AG04450 (cell line): ENCODE results near the gene ZNF652. TPM values are rescaled to one million over a fixed set of nuclear protein-coding genes. Genes with fewer than 3 reads are reported as not detected.
"Not testable (repeated sequence)": the region's sequence is repeated elsewhere in the genome, so short reads cannot be mapped to it uniquely, and the experiment has no call there.

Experiments used
- CTCF ChIA-PET: fragments of 300-600, 350-600 bp; formaldehyde crosslinking; extraction: SDS; loops from one replicate; lab custom pipeline; 2022; ENCODE audit warnings: antibody characterized with exemption, inconsistent platforms; lab: Charles Lee
- POLR2A ChIA-PET: fragments of 350-600 bp; formaldehyde crosslinking; extraction: SDS; loops from one replicate; lab custom pipeline; 2021; ENCODE audit warnings: antibody characterized with exemption, inconsistent platforms; lab: Yijun Ruan, JAX
- DNase-seq: peaks from one replicate; pipeline ENCODE4 v3.0.0-alpha.2; 2011; ENCODE audit warnings: low read depth, low spot score
- H3K27ac ChIP-seq: one replicate; pipeline ENCODE4 v1.5.1; 2012; ENCODE audit warnings: low read depth, low read length, control low read depth
- H3K27me3 ChIP-seq: one replicate; pipeline ENCODE4 v1.6.0; 2012; ENCODE audit warnings: low read length; ENCODE audit not compliant: control insufficient read depth, insufficient read depth
- H3K4me3 ChIP-seq: 2 replicates; pipeline ENCODE4 v1.5.1; 2011; ENCODE audit warnings: mild to moderate bottlenecking, low read depth, low read length, control low read depth
- H3K9me3 ChIP-seq: 2 replicates; pipeline ENCODE4 v1.5.1; 2012; ENCODE audit warnings: low read length; ENCODE audit not compliant: control insufficient read depth, insufficient read depth
- polyA plus RNA-seq: library from polyadenylated mRNA; depleted of rRNA; stranded (reverse); fragments of >200 nt; gene quantifications from 2 replicates; pipeline ENCODE4 v1.2.3, GENCODE V29; 2011
- TF ChIP-seq, protein P1 (sequence below): IDR thresholded peaks from 2 replicates; pipeline ENCODE4 v1.5.1; 2011; ENCODE audit warnings: low read depth, low read length, control low read depth, inconsistent platforms

Gene ZNF652
- polyA plus RNA-seq, 1 experiment, result 9.0 TPM

- Histone ChIP-seq H3K4me3 (no peak overlapping the region), H3K27ac (no peak overlapping the region), H3K27me3 (no peaks in the 10 kb centered on the region), H3K9me3 (peaks cover 12% of the 10 kb centered on the region)
- no peak for DNase-seq
- CTCF ChIA-PET, result interaction anchor here (2.1 kb wide), 1 partner anchor 11 kb away, joined by 6 read pairs; no protein-coding TSS in a partner anchor
- TF ChIP-seq, protein P1, sequence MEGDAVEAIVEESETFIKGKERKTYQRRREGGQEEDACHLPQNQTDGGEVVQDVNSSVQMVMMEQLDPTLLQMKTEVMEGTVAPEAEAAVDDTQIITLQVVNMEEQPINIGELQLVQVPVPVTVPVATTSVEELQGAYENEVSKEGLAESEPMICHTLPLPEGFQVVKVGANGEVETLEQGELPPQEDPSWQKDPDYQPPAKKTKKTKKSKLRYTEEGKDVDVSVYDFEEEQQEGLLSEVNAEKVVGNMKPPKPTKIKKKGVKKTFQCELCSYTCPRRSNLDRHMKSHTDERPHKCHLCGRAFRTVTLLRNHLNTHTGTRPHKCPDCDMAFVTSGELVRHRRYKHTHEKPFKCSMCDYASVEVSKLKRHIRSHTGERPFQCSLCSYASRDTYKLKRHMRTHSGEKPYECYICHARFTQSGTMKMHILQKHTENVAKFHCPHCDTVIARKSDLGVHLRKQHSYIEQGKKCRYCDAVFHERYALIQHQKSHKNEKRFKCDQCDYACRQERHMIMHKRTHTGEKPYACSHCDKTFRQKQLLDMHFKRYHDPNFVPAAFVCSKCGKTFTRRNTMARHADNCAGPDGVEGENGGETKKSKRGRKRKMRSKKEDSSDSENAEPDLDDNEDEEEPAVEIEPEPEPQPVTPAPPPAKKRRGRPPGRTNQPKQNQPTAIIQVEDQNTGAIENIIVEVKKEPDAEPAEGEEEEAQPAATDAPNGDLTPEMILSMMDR, result no peak
- POLR2A ChIA-PET, result no interaction called here
These were observed 82.0 kb downstream of the ZNF652 start for GRCh38 chr17:49280061-49280460.

- peaks cover 12% of the 10 kb centered on the region for H3K9me3 ChIP-seq
- H3K4me3 ChIP-seq, POLR2A ChIA-PET, H3K27ac ChIP-seq, DNase-seq, H3K27me3 ChIP-seq: not testable (repeated sequence)
- CTCF ChIA-PET, result interaction anchor here (0.7 to 2.1 kb wide), 2 partner anchors 10 to 12 kb away, joined by 4 to 6 read pairs; no protein-coding TSS in a partner anchor
These were observed 82.6 kb downstream of the ZNF652 start for GRCh38 chr17:49279263-49280015.

DNA sequence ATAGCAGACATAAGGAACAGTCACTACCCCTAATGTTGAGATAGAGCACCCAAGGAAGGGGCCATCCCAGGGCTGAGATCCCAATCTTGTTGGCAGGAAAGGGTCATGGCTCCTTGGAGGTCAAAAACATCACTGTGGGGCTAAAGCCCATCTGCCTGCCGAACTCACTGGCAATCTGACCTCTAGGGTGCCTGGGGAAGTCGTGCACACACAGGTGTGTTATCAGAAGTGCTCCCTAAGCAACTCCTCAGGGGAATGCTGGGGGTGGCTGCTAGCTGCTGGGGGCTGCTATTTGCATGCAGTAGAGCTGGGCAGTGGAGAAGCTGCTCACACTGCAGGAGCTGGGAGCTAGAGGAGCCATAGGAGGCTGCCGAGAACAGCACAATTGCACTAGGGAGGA lies 84.0 kb downstream of the ZNF652 start:
- no peak for DNase-seq
- no peaks in the 10 kb centered on the region for H3K27me3 ChIP-seq
- ChIA-PET POLR2A (no interaction called here), CTCF (no interaction called here)
- peaks cover 12% of the 10 kb centered on the region for H3K9me3 ChIP-seq
- TF ChIP-seq, protein P1, result no peak
- H3K4me3 ChIP-seq, result no peak overlapping the region
- H3K27ac ChIP-seq, result no peak overlapping the region

GRCh38 chr17:49277638-49278037 lies 84.4 kb downstream of the ZNF652 start:
- TF ChIP-seq, protein P1, result no peak
- POLR2A ChIA-PET, result no interaction called here
- Histone ChIP-seq H3K27ac (no peak overlapping the region), H3K4me3 (no peak overlapping the region), H3K27me3 (no peaks in the 10 kb centered on the region), H3K9me3 (peaks cover 12% of the 10 kb centered on the region)
- no peak for DNase-seq
- CTCF ChIA-PET, result no interaction called here

DNA sequence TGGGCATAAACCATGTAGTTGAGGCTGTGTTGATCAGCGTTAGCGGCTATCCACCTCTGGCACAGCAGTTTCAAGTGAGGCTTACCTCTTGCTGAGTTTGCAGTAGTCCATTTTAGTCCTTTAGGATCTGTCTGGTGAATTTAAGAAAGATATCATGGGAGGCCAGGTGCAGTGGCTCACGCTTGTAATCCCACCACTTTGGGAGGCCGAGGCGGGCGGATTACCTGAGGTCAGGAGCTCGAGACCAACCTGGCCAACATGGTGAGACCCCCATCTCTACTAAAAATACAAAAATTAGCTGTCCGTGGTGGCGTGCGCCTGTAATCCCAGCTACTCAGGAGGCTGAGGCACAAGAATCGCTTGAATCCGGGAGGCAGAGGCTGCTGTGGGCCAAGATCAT lies 86.1 kb downstream of the ZNF652 start:
- H3K27ac ChIP-seq, H3K9me3 ChIP-seq, H3K4me3 ChIP-seq, POLR2A ChIA-PET, H3K27me3 ChIP-seq, CTCF ChIA-PET, DNase-seq: not testable (repeated sequence)

DNA sequence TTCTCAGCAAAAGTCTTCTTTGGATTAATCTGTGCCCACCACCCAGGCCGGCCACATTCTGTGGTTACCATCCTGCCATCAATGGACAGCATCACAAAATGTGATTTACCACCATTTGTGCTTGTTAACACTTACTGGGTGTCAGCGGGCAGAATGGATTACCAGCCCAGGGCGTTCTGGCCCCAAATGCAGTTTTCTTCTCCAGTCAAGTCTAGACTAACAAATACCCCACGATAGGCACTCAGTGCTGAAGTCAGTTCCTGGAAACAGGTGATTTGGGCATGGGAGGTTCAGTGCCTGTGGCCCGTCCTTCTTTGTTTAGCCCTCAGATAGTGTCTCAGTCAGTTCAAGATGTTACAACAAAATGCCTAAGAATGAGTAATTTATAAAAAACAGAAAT lies 92.7 kb downstream of the ZNF652 start:
- Histone ChIP-seq H3K27me3 (peaks cover 2% of the 10 kb centered on the region), H3K27ac (no peak overlapping the region), H3K9me3 (no peaks in the 10 kb centered on the region), H3K4me3 (no peak overlapping the region)
- ChIA-PET POLR2A (no interaction called here), CTCF (no interaction called here)
- DNase-seq, result no peak
- TF ChIP-seq, protein P1, result no peak
